GM10266 (cell line): ENCODE results near the gene GIGYF2.

ENCODE experiments used
- DNase-seq: peaks from one replicate; pipeline ENCODE4 v3.0.0; 2012; ENCODE audit errors: extremely low spot score
- TF ChIP-seq, protein P1 (sequence below): IDR thresholded peaks from 2 replicates; pipeline ENCODE4 v1.5.1; 2012; ENCODE audit warnings: mild to moderate bottlenecking, low read depth; ENCODE audit not compliant: control insufficient read depth, insufficient read depth; ENCODE audit errors: missing control alignments

GIGYF2 gene

DNA sequence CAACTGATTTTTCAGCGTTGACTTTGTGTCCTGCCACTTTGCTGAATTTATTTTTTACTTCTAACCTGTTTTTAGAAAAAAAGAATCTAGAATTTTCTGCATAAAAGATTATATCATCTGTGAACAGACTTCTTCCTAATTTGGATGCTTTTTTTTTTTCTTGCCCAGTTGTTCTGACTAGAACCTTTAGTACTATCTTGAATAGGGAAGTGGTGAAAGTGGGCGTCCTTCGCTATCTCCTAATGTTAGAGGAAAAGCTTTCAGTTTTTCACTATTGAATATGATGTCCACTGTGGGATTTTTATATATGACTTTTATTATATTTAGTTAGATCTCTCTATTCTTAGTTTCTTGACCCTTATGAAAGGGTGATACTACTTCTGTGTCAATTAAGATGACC is 105.0 kb downstream of the GIGYF2 start:
- no peak for DNase-seq
- TF ChIP-seq, protein P1, sequence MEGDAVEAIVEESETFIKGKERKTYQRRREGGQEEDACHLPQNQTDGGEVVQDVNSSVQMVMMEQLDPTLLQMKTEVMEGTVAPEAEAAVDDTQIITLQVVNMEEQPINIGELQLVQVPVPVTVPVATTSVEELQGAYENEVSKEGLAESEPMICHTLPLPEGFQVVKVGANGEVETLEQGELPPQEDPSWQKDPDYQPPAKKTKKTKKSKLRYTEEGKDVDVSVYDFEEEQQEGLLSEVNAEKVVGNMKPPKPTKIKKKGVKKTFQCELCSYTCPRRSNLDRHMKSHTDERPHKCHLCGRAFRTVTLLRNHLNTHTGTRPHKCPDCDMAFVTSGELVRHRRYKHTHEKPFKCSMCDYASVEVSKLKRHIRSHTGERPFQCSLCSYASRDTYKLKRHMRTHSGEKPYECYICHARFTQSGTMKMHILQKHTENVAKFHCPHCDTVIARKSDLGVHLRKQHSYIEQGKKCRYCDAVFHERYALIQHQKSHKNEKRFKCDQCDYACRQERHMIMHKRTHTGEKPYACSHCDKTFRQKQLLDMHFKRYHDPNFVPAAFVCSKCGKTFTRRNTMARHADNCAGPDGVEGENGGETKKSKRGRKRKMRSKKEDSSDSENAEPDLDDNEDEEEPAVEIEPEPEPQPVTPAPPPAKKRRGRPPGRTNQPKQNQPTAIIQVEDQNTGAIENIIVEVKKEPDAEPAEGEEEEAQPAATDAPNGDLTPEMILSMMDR, result no peak

GRCh38 chr2:232809349-232810124 is 112.4 kb downstream of the GIGYF2 start:
- DNase-seq, result no peak

GRCh38 chr2:232810444-232810843 is 113.3 kb downstream of the GIGYF2 start:
- no peak for DNase-seq
- TF ChIP-seq, protein P1, result no peak

More at GRCh38 chr2:232809349-232810124, 112.4 kb downstream of the GIGYF2 start:
- TF ChIP-seq, protein P1, result no peak

DNA sequence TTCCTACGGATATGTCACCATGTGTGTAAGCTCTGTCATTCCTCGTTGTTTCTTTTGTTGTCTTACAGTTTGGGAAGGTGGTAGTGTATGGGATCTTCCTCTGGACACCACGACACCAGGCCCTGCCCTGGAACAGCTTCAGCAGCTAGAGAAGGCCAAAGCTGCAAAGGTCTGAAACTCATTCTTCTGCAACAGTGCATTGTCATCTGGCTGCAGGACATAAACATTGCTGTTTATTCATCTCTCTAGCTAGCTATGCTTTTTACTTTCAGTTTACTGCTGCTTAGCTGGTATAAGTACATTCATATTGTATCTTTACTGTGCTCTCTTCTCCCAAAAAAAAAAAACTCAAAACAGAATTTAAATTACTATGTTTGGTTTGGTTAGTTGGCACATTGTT is 118.4 kb downstream of the GIGYF2 start:
- TF ChIP-seq, protein P1, result no peak
- no peak for DNase-seq

- DNase-seq, result no peak
- TF ChIP-seq, protein P1, result no peak
These were observed 119.5 kb downstream of the GIGYF2 start for GRCh38 chr2:232816657-232817056.

DNA sequence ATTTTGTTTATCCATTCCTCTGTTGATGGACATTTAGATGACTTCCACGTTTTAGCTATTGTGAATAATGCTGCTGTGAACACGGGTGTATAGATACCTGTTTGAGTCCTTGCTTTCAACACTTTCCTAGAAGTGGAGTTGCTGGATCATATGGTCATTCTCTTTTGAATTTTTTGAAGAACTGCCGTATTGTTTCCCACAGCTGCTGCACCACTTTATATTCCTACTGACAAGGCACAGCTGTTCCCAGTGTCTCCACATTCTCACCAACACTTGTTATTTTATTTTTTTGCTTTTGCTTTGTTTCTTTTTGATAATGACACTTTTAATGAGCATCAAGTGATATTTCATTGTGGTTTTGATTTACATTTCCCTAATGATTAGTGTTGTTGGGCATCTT is 120.6 kb downstream of the GIGYF2 start:
- DNase-seq, result no peak
- TF ChIP-seq, protein P1, result no peak

GRCh38 chr2:232829988-232830387 is 132.9 kb downstream of the GIGYF2 start:
- DNase-seq, result no peak
- TF ChIP-seq, protein P1, result no peak
